Measurements from ENCODE around the gene NACC2. TPM values are rescaled to one million over a fixed set of nuclear protein-coding genes. Genes with fewer than 3 reads are reported as not detected.

The NACC2 gene
- total and polyA plus RNA-seq, 2 of the 8 experiments (the other 6 are each of a cell fraction or from before 2014, with no cell fraction given), result 8.3 to 14.0 TPM

DNA sequence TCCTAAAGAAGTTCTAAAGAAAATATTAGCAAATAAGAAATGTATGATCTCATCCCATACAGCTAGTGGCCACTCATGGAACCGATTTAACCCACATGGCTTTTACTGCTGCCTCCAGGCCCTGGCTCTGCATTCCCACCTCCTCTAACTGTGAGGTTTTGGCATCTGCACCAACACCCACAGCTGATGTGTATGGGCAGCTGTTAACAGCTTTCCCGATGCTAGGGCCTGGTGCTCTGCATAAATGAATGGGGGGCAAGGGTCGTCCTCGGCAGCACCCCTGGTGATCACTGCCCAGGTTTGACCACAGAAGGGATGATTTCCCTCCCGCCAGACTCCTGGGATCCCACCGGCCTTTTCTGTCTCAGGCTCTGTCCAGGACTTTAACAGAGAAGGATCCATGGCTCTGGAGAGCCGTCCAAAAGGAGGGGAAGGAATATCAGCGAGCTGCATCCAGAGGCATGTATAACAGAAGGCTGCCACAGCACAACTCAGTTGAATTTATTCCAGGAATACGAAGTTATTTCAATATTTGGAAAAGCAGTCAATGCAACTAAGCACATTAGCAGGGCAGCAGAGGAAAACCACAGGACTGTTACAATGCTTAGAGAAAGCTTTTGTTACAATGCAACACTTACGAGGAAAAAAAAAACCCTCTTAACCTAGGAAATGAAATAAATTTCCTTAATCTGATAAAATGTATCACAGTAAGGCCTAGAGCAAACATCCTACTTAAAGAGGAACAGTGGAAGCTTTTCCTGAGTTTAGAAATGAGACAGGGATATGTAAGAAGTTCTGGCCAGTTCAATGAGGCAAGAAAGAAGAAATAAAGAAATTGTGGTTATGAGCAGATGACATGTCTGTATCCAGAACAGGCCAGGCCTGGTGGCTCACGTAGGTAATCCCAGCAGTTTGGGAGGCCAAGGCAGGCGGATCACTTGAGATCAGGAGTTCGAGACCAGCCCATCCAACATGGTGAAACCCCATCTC is 63.1 kb downstream of the NACC2 start:
- peaks cover 0 to 3% (median 0%) of the 10 kb centered on the region in 4 experiments; a peak in 1 of 8 replicates for H3K36me3 ChIP-seq (ENCODE audit: control insufficient read depth in 2 of 4, insufficient read depth in 4 of 4, low read length in 3 of 4)
- H4K91ac ChIP-seq (replicated peaks; ENCODE audit: insufficient read length, low read length), result no peak overlapping the region
- FAIRE-seq (no peak), DNase-seq (ENCODE audit: low read depth in 1 of 2, low spot score in 2 of 2) (no peak)
- no peak overlapping the region for H2BK12ac ChIP-seq (ENCODE audit: low read depth, low read length)
- H3K4ac ChIP-seq (replicated peaks; ENCODE audit: insufficient read length, low read depth, low read length), result no peak overlapping the region
- H4K20me1 ChIP-seq (replicated peaks in 1 of 2; ENCODE audit: control insufficient read depth in 1 of 2, insufficient read depth in 2 of 2, low read length in 2 of 2), result no peaks in the 10 kb centered on the region
- CTCF ChIA-PET (ENCODE audit: partially characterized antibody), result no interaction called here
- H3K27me3 ChIP-seq (replicated peaks in 1 of 4; ENCODE audit: control insufficient read depth in 3 of 4, extremely low read depth in 1 of 4, insufficient read depth in 3 of 4, low read length in 3 of 4), result no peaks in the 10 kb centered on the region
- peaks cover 1% of the 10 kb centered on the region; the same call in 1 of the 2 replicates for H3K23me2 ChIP-seq (ENCODE audit: low read depth, low read length)
- POLR2A ChIA-PET (ENCODE audit: partially characterized antibody), result no interaction called here
- peaks cover 2 to 12% of the 10 kb centered on the region in 2 experiments; a peak in 1 of 4 replicates for H3K9me3 ChIP-seq (ENCODE audit: insufficient read depth in 2 of 2, low read depth in 1 of 2, low read length in 1 of 2)
- H3K18ac ChIP-seq (ENCODE audit: extremely low read depth, low read length), result no peak overlapping the region
- H3K4me2 ChIP-seq (ENCODE audit: insufficient read depth in 1 of 2, low read depth in 2 of 2, low read length in 2 of 2), result no peak overlapping the region
- no peaks in the 10 kb centered on the region; a peak in 1 of 4 replicates for H3K79me2 ChIP-seq (ENCODE audit: control insufficient read depth in 1 of 2, insufficient read depth in 2 of 2, low read length in 2 of 2)
- no peak overlapping the region for H2AFZ ChIP-seq (ENCODE audit: low read length)
- no peak overlapping the region; a peak in 1 of 7 replicates for H3K9ac ChIP-seq (replicated peaks in 1 of 4; ENCODE audit: extremely low read depth in 1 of 4, low read depth in 3 of 4, low read length in 3 of 4)
- H2AK5ac ChIP-seq (ENCODE audit: low read depth, low read length), result no peak overlapping the region
- H4K8ac ChIP-seq (ENCODE audit: extremely low read depth, insufficient read depth, low read length), result peak overlapping the region; percentile 51; the same call in 1 of the 2 replicates
- H3K56ac ChIP-seq (replicated peaks; ENCODE audit: insufficient read length, low read depth, low read length), result no peak overlapping the region
- H4K5ac ChIP-seq (ENCODE audit: insufficient read length, low read depth, low read length), result no peak overlapping the region
- no peak overlapping the region for H3K4me3 ChIP-seq (ENCODE audit: extremely low read depth in 1 of 4, insufficient read depth in 2 of 4, low read depth in 3 of 4, low read length in 4 of 4)
- H3K23ac ChIP-seq (ENCODE audit: insufficient read length), result no peak overlapping the region
- no peaks in the 10 kb centered on the region for H3K4me1 ChIP-seq (replicated peaks in 1 of 4; ENCODE audit: control insufficient read depth in 3 of 4, insufficient read depth in 4 of 4, low read length in 3 of 4)
- H3K14ac ChIP-seq (ENCODE audit: insufficient read length), result no peak overlapping the region
- H2BK20ac ChIP-seq (ENCODE audit: low read length), result no peak overlapping the region
- H2BK5ac ChIP-seq (ENCODE audit: low read depth, low read length), result no peak overlapping the region
- 91% methylated on average over 13 of the region's 13 CpGs; no CpG with 5 or more reads in 1 of the 2 experiments for WGBS, 2 experiments (ENCODE audit: extremely low coverage in 1 of 2, insufficient coverage in 1 of 2, insufficient read length in 1 of 2, insufficient replicate concordance in 2 of 2, low coverage in 1 of 2, low lambda C conversion rate in 2 of 2, missing lambda C conversion rate in 1 of 2)
- H3K27ac ChIP-seq (ENCODE audit: low read depth, low read length), result no peak overlapping the region
- H3K79me1 ChIP-seq (ENCODE audit: low read depth, low read length), result no peaks in the 10 kb centered on the region
- TF ChIP-seq SP1 (IDR thresholded peaks at IDR 0.05; ENCODE audit: low read depth, low read length), result no peak
- TF ChIP-seq GTF2F1 (IDR thresholded peaks at IDR 0.05; ENCODE audit: borderline replicate concordance, low read depth, low read length), result no peak
- no peak for TF ChIP-seq CBX5 (IDR thresholded peaks at IDR 0.05; ENCODE audit: low read depth, low read length)
- no peak for TF ChIP-seq CTBP2 (IDR thresholded peaks at IDR 0.05; ENCODE audit: borderline replicate concordance, insufficient read depth, insufficient read length, low read length)
- H2BK15ac ChIP-seq (ENCODE audit: low read length), result no peak overlapping the region
- peak overlapping the region; percentile 33 for H2BK120ac ChIP-seq (replicated peaks; ENCODE audit: low read depth, low read length)
